ENCODE measurements around the gene MLC1. TPM values are rescaled to one million over a fixed set of nuclear protein-coding genes. Genes with fewer than 3 reads are reported as not detected.

The MLC1 gene
- total RNA-seq, 4 donors from 2014 or later, result 0.42 TPM; not detected in 3

DNA sequence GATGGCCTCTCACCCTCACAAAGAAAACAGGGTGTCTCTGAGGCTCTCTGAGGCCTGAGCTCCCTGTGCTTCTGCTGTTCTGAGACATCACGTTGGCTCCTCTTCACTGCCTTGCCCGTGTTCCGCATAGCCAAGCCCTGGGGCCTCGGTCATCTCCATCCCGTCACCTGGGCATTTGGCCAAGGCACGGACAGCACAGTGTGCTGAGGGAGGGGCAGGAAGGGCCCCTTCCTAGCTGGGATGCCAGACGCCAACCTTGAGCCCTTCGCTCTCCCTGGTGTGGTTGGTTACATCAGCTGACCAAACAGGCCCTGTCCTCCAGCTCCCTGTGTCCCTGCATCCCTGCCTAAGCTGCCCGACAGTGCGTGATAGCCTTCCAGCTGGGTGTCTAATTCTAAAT is 30.5 kb upstream of the MLC1 start:
- intact Hi-C loops (cut with DNase I; ENCODE audit: low total_unique reads) (no loop called here), in situ Hi-C loops (cut with MboI; ENCODE audit: low sequenced_read_pairs in 4 of 4) (no loop called here)

DNA sequence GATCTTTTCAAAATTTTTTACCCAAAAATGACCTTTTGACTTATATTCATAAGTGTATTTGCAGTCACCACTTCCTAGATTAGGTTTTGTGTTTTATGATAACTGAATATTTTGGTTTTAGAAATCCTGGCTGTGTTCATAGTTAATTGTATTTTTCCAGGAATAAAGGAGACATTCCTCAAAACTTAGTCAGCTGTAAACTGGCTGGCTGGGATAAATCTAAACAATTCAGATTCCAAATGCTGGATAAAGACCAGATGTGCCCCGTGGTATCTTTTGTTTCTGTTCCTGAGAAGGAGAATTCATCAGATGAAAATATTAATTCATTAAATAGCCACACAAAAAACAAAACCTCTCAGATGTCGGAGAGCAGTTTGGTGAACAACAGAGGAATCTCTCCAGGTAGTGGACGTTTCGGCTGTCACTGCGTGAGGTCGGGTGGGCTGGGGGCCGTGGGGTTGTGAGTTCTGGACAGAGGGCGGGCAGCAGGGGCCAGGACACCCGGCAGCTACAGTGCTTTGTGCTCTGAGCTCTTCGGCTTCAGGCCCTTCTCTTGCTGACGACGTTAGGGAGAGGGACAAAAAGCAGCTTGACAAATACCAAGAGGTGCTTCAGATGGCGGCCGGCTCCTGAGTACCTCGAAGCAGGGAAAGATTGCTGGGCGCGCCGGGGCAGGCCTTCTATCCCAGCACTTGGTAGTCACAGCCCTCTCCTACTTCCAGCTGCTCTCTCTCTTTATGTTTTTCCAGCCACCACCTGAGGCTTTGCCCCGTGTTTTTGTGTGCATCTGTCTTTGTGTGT is 29.2 kb upstream of the MLC1 start:
- H3K36me3 ChIP-seq, result no peaks in the 10 kb centered on the region
- no peak overlapping the region for H3K4me3 ChIP-seq
- ATAC-seq (no peak), DNase-seq (no peak)
- in situ Hi-C loops (cut with MboI; ENCODE audit: low sequenced_read_pairs in 4 of 4) (no loop called here), intact Hi-C loops (cut with DNase I; ENCODE audit: low total_unique reads) (no loop called here)
- peaks cover 22 to 28% (median 26%) of the 10 kb centered on the region in 3 donors for H3K27me3 ChIP-seq
- no peaks in the 10 kb centered on the region for H3K9me3 ChIP-seq
- TF ChIP-seq POLR2A (IDR thresholded peaks at IDR 0.05), result no peak
- H3K4me1 ChIP-seq, result no peaks in the 10 kb centered on the region
- H3K27ac ChIP-seq, result no peak overlapping the region

More for the DNA sequence above, 30.5 kb upstream of the MLC1 start:
- DNase-seq, result no peak
- no peaks in the 10 kb centered on the region for H3K4me1 ChIP-seq
- no peak overlapping the region for H3K27ac ChIP-seq
- no peak overlapping the region for H3K4me3 ChIP-seq
- TF ChIP-seq POLR2A (IDR thresholded peaks at IDR 0.05), result no peak
- ATAC-seq, result no peak
- peaks cover 22 to 28% (median 26%) of the 10 kb centered on the region in 3 donors for H3K27me3 ChIP-seq
- H3K36me3 ChIP-seq, result no peaks in the 10 kb centered on the region
- H3K9me3 ChIP-seq, result no peaks in the 10 kb centered on the region

DNA sequence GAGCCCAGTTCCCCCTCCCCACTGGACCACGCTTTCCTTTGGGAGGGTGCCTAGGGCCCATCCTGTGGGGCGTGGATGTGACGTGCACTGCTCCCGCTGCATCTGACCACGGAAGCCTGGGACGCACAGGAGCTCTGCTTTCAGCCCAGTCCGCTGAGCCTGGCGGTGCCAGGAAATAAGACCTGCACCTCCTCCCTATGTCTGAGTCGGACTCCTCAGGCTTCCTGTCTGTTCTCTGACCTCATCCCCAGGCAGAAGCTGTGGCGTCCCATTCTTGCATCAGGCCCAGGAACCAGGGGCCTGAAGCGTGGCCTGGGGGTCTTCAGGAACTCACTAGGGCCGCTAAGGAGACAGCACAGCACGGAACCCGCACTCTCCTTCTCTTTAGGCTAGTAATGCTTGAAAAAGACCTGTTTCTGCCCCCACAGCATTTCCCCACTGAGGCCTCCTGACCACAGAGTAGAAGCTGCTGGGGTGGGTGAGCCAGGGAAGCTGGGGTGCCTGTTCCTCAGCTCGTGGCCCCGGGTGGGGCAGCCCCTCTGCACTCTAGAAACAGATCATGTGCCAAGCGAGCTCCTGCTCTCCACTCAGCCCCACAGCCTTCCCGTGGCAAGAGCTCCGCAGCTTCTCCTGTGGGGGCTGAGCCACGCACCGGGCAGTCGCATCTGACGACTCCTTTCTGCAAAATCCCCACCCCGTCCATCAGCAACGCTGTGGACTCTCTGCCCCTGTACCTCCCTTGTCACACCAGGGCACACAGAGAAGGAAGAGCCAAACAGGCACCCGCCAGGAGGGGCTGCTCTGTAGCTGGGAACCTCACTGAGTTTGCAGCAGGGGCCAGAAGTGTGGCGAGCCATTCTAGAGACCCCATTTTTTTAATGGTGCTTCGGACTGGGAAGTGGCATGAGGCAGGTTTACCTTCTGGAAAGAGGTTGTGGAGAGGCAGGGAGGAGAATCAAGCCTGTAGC is 27.2 kb upstream of the MLC1 start:
- Histone ChIP-seq H3K27ac (no peak overlapping the region), H3K4me3 (no peak overlapping the region), H3K36me3 (no peaks in the 10 kb centered on the region), H3K4me1 (no peaks in the 10 kb centered on the region), H3K9me3 (no peaks in the 10 kb centered on the region), H3K27me3 (peaks cover 14 to 26% (median 20%) of the 10 kb centered on the region in 3 donors)
- intact Hi-C loops (cut with DNase I; ENCODE audit: low total_unique reads) (no loop called here), in situ Hi-C loops (cut with MboI; ENCODE audit: low sequenced_read_pairs in 4 of 4) (no loop called here)
- no peak for TF ChIP-seq POLR2A (IDR thresholded peaks at IDR 0.05)
- TF ChIP-seq, protein P1, sequence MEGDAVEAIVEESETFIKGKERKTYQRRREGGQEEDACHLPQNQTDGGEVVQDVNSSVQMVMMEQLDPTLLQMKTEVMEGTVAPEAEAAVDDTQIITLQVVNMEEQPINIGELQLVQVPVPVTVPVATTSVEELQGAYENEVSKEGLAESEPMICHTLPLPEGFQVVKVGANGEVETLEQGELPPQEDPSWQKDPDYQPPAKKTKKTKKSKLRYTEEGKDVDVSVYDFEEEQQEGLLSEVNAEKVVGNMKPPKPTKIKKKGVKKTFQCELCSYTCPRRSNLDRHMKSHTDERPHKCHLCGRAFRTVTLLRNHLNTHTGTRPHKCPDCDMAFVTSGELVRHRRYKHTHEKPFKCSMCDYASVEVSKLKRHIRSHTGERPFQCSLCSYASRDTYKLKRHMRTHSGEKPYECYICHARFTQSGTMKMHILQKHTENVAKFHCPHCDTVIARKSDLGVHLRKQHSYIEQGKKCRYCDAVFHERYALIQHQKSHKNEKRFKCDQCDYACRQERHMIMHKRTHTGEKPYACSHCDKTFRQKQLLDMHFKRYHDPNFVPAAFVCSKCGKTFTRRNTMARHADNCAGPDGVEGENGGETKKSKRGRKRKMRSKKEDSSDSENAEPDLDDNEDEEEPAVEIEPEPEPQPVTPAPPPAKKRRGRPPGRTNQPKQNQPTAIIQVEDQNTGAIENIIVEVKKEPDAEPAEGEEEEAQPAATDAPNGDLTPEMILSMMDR (IDR thresholded peaks at IDR 0.05 in 4 of 5, conservative IDR thresholded peaks at IDR 0.05 in 1 of 5), result no peak
- ATAC-seq (no peak), DNase-seq (no peak)

DNA sequence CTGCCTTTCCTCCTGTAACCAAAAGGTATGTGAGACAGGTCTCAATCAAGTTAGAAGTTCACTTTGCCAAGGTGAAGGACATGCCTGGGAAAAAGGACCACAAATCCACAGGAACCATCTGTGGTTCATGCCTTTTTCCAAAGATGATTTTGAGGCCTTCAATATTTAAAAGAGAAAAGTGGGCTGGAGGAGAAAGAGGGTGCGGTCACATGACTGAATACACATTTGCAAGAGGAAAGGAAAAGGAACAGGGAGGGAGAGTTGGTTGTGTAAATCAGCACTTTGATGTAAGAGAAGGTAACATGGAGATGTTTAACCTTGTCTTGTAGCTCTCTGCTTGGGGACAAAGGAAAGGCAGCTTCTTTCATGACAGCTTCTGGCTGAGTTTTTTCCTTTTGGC is 25.8 kb upstream of the MLC1 start:
- H3K9me3 ChIP-seq, result no peaks in the 10 kb centered on the region
- no peak overlapping the region for H3K27ac ChIP-seq
- TF ChIP-seq, protein P1 (IDR thresholded peaks at IDR 0.05 in 4 of 5, conservative IDR thresholded peaks at IDR 0.05 in 1 of 5), result no peak
- TF ChIP-seq POLR2A (IDR thresholded peaks at IDR 0.05), result no peak
- H3K4me1 ChIP-seq, result no peaks in the 10 kb centered on the region
- in situ Hi-C loops (cut with MboI; ENCODE audit: low sequenced_read_pairs in 4 of 4), result no loop called here
- no peak overlapping the region for H3K4me3 ChIP-seq
- ATAC-seq, result no peak
- intact Hi-C loops (cut with DNase I; ENCODE audit: low total_unique reads), result no loop called here
- H3K27me3 ChIP-seq, result peaks cover 11 to 25% (median 13%) of the 10 kb centered on the region in 3 donors
- no peaks in the 10 kb centered on the region for H3K36me3 ChIP-seq
- DNase-seq, result no peak

DNA sequence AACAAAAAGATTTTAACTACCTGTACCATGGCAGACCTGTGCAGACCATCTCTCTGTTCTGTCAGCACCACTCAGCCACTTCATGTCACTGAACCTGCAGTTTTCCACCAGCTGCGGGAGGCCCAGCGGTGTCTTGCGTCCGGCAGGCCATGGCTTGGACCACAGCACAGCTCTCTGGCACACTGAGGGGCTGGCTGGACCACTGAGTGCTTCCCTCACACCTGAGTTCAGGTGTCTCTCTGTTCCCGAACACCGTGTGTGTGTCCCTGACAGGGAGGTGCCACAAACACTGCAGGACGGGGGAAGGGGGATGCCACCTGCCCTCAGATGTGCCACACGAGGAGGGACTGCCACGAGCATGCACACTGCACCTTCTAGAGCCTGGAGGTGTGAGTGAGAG is 22.3 kb upstream of the MLC1 start:
- Histone ChIP-seq H3K9me3 (no peaks in the 10 kb centered on the region), H3K27ac (no peak overlapping the region), H3K36me3 (no peaks in the 10 kb centered on the region), H3K27me3 (peaks cover 0 to 5% (median 4%) of the 10 kb centered on the region in 3 donors), H3K4me1 (no peaks in the 10 kb centered on the region), H3K4me3 (no peak overlapping the region)
- in situ Hi-C loops (cut with MboI; ENCODE audit: low sequenced_read_pairs in 4 of 4) (no loop called here), intact Hi-C loops (cut with DNase I; ENCODE audit: low total_unique reads) (no loop called here)
- DNase-seq, result no peak
- ATAC-seq, result no peak
- TF ChIP-seq POLR2A (IDR thresholded peaks at IDR 0.05), result no peak
- TF ChIP-seq, protein P1 (IDR thresholded peaks at IDR 0.05 in 4 of 5, conservative IDR thresholded peaks at IDR 0.05 in 1 of 5), result no peak
